Ecto neural progenitor cell (in vitro differentiated cells): ENCODE measurements around the gene BAK1.

Experiments
- DNase-seq: peaks from one replicate; pipeline ENCODE4 v3.0.0-alpha.2; 2018; ENCODE audit warnings: low spot score

BAK1 gene

GRCh38 chr6:33579828-33580714 is at the start of gene BAK1:
Gene BAK1, minus strand, starts transcription at chr6:33580276. Its CDS starts 2,672 bp downstream, at chr6:33577604.
- peak; percentile 92 for DNase-seq

GRCh38 chr6:33628401-33628964 is 48.4 kb upstream of the BAK1 start:
- DNase-seq = no peak

- DNase-seq = no peak
These were observed 47.8 kb upstream of the BAK1 start for GRCh38 chr6:33627876-33628275.

GRCh38 chr6:33624856-33625255 is 44.8 kb upstream of the BAK1 start:
- no peak for DNase-seq

GRCh38 chr6:33623895-33624381 is 43.9 kb upstream of the BAK1 start:
- no peak for DNase-seq

GRCh38 chr6:33622456-33623431 is 42.7 kb upstream of the BAK1 start:
- DNase-seq = peak; percentile 48

GRCh38 chr6:33621711-33622388 is 41.8 kb upstream of the BAK1 start:
- peak; percentile 61 for DNase-seq

- DNase-seq = peak; percentile 66
These were observed 41.0 kb upstream of the BAK1 start, which contains the start of gene ITPR3 for GRCh38 chr6:33620856-33621710. Gene ITPR3, plus strand, starts transcription at chr6:33621322. Its CDS starts 281 bp downstream, at chr6:33621603.

GRCh38 chr6:33620158-33620855 is 40.2 kb upstream of the BAK1 start:
- DNase-seq = peak; percentile 63

- DNase-seq = no peak
These were observed 39.2 kb upstream of the BAK1 start for GRCh38 chr6:33619166-33619840.

GRCh38 chr6:33616913-33617312 is 36.8 kb upstream of the BAK1 start:
- no peak for DNase-seq

GRCh38 chr6:33616113-33616512 is 36.0 kb upstream of the BAK1 start:
- DNase-seq = no peak

- no peak for DNase-seq
These were observed 33.7 kb upstream of the BAK1 start for GRCh38 chr6:33613795-33614168.

GRCh38 chr6:33613146-33613794 is 33.2 kb upstream of the BAK1 start:
- DNase-seq = no peak

GRCh38 chr6:33610779-33611732 is 31.0 kb upstream of the BAK1 start:
- peak; percentile 69 for DNase-seq

GRCh38 chr6:33610067-33610466 is 30.0 kb upstream of the BAK1 start:
- DNase-seq = no peak

- DNase-seq = no peak
These were observed 29.5 kb upstream of the BAK1 start for GRCh38 chr6:33609528-33609927.

GRCh38 chr6:33609019-33609418 is 28.9 kb upstream of the BAK1 start:
- DNase-seq = no peak
